HG03469 (cell line): ENCODE measurements around the gene MUTYH.
"Not testable (repeated sequence)": the region's sequence is repeated elsewhere in the genome, so short reads cannot be mapped to it uniquely, and the experiment has no call there.

Experiments
- ATAC-seq: cut with Tn5 transposase; IDR thresholded peaks from one replicate; pipeline ENCODE4 v1.9.1; 2021; ENCODE audit warnings: mild to moderate bottlenecking, moderate library complexity, moderate number of reproducible peaks; ENCODE audit not compliant: unreplicated experiment

The MUTYH gene

DNA sequence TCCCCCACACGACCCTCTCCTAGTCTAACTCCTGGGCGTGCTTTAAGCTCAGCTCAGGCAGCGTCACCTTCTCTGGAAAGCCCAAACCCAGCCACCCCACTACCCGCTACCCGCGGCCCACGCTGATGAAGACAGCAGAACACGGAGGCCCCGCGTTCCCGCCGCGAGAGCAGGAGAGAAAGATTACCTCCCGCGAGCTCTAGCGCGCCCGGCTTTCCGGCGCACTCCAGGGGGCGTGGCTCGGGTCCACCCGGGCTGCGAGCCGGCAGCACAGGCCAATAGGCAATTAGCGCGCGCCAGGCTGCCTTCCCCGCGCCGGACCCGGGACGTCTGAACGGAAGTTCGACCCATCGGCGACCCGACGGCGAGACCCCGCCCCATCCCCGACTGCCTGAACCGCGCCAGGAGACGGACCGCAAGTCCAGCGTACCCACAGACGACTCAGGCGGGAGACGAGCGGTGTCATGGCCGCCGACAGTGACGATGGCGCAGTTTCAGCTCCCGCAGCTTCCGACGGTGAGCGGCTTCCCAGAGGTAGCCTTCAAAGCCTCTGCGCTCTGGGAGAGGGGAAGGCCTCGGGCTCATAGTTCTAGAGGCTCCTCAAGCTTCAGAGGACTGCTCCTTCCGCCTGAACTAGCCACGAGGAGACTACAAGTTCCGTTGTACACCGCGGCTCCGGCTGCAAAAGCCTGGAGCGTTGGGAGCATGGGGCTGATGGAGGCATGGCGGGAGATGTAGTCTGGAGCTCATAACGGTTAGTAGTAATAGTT lies at the start of gene MUTYH, which contains the start of gene TOE1:
Gene MUTYH, minus strand, starts transcription at position 652 of the 770 bp plus-strand sequence. CDS start 5,935 bp downstream, outside the sequence.
Gene TOE1, plus strand, starts transcription at position 382 of the 770 bp plus-strand sequence. Its CDS starts 83 bp downstream, at position 465.
- ATAC-seq = peak; percentile 68

DNA sequence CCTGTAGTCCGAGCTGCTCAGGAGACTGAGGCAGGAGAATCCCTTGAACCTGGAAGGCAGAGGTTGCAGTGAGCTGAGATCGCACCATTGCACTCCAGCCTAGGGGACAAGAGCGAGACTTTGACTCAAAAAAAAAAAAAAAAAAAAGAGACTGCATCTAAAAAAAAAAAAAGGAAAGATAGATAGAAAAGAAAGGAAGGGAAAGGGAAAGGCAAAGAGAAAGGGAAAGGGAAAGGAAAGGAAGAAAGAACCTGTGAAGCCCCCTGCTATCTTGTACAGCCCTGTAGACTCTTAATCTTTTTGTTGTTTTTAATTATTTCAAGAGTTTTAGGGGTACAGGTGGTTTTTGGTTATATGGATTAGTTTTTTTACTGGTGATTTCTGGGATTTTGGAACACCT lies 46.0 kb upstream of the MUTYH start:
- ATAC-seq = no peak

DNA sequence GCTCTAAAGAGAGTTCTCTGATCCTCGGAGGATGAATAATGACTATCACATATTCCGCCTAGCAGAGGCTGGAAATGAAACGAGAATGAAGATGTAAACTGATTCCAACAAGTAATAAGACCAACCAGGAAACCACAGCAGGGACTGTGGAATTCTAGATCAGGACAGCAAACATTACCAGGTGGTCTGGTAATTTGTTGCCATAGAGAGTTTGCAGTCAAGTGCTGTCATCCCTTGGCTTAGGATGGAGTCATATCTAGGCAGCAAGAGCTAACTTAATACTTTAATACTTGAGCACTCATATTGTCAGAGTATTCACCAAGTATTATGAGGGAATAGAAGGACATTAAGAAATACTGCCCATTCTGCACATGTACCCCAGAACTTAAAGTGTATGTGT lies 45.1 kb upstream of the MUTYH start:
- ATAC-seq = no peak

DNA sequence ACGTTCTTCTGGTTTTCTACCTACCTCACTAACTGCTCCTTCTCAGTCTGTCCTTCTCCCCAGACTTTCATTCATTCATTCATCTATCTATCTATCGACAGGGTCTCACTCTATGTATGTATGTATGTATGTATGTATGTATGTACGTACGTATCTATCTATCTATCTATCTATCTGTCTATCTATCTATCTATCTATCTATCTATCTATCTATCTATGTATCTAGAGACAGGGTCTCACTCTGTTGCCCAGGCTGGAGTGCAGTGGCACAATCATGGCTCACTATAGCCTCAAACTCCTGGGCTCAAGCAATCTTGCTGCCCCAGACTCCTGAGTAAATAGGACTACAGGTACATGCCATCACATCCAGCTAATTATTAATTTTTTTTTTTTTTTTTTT lies 44.0 kb upstream of the MUTYH start:
- not testable (repeated sequence) for ATAC-seq

GRCh38 chr1:45383191-45383590 lies 43.0 kb upstream of the MUTYH start:
- ATAC-seq = no peak

- ATAC-seq = no peak
These were observed 41.0 kb upstream of the MUTYH start for GRCh38 chr1:45381243-45381642.

DNA sequence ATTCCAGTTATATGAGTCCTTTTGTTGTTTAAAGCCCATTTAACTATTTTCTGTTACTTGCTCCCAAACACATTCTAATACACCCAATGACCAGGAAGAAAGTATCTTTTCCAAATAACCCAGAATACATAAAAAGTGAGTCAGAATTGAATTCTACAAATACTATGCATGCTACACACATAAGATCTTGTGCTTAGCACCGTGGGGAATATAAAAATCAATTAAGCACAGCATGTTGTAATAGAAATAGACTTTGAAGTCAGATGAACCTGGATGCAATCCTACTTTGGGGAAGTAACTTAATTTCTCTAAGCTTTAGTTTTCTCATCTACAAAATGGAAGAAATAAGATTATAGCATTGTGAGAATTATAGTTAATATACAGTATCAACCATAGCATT lies 40.5 kb upstream of the MUTYH start:
- ATAC-seq = no peak

DNA sequence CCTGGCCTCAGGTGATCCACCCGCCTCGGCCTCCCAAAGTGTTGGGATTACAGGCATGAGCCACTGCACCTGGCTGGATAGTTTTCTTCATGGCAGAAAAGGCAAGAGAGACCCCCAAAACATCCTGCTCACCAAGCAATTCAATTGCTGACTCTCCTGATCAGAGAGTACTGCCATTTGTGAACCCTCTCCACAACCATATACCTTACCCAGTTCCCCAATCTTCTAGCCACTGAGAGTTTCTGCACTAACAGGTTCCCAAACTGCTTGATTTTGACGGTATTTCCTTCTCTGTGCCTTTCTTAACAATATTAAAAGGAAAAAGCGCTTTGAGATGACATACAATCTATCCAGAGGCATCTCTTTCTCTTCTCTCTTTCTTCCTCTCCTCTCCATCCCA lies 39.9 kb upstream of the MUTYH start:
- ATAC-seq = no peak

DNA sequence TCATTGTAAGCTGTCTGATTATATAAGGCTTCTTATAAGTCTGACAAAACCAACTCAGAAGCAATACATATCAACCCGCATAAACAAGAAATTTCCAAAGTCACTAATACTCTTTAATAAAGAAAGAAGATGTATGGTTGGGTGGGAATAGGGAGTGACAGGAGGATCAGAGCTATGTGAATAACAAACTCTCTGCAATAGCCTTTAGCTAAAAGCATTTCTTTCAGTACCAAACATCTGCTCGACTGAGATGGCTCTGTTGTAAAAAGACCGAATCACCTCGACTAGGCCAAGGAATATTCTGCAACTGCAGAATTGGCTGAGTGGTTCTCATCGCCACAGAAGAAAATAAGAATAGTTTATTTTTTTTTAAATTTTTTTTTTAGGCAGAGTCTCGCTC lies 39.3 kb upstream of the MUTYH start:
- ATAC-seq = no peak

GRCh38 chr1:45378184-45378583 lies 37.9 kb upstream of the MUTYH start:
- no peak for ATAC-seq

- ATAC-seq = no peak
These were observed 35.2 kb upstream of the MUTYH start for GRCh38 chr1:45375104-45376090.

GRCh38 chr1:45373573-45373972 lies 33.3 kb upstream of the MUTYH start:
- no peak for ATAC-seq

DNA sequence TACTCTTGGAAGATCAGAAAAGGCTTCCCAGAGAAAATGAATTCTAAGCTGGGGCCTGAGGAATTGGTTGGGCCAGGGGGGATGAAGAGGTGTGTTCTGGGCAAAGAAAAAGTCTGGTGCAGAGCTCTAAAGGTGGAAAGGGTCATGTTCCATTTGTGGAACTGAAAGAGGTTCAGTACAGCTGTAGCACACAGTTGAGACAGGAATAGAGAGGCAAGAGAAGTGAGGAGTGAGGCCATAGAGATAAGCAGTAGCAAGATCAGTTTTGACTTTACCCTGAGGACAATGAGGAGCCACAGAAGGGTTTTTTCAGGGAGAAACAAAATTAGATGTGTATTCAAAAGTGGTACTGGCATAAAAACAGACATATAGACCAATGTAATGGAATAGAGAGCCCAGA lies 30.3 kb upstream of the MUTYH start:
- ATAC-seq = no peak

- no peak for ATAC-seq
These were observed 24.8 kb upstream of the MUTYH start for GRCh38 chr1:45365051-45365450.

- ATAC-seq = no peak
These were observed 24.1 kb upstream of the MUTYH start for GRCh38 chr1:45364294-45364693.

DNA sequence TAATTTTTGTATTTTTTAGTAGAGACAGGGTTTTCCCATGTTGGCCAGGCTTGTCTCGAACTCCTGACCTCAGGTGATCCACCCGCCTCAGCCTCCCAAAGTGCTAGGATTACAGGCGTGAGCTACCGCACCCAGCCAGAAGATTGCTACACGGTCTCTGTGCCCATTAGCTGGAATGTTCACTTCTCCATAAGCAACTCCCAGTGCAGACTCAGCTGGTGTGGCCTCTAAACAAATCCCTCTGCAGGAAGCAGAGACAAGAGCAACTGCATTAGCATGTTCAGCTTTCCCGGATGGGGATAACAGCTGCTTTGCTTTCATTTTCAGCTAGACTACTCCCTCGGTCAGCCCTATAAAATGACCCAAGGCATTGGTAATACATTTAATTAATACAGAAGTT lies 20.7 kb upstream of the MUTYH start:
- ATAC-seq = not testable (repeated sequence)

DNA sequence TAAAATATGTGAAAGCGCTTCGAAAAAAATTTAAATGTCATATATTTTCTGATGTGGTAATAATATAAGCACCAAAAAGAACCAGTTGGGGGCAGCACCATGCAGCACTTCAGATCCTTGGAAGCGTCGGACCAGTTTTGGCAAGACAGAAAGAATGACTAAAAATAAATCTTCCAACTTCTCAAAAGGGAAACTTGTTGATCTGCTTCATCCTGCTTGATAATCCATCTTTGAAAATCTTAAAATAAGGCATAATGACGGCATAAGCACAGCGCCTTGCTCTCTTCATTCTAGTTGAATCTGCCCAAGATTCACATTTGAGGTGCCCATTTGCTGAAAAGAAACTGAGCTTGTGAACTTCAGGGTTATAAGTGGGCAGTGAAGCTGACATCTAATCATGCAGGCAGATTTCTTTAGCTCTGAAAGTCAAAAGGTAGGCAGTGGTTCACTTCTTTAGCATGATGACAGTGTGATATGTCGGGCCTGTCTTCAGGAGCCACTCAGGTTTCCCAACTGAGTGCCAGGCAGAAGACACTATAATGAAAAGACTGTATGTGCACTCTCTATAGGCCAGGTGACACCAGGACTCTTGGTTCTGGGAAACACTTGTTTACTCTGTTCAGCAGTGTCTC lies 19.8 kb upstream of the MUTYH start:
- ATAC-seq = no peak

GRCh38 chr1:45356186-45356585 lies 15.9 kb upstream of the MUTYH start:
- ATAC-seq = no peak

DNA sequence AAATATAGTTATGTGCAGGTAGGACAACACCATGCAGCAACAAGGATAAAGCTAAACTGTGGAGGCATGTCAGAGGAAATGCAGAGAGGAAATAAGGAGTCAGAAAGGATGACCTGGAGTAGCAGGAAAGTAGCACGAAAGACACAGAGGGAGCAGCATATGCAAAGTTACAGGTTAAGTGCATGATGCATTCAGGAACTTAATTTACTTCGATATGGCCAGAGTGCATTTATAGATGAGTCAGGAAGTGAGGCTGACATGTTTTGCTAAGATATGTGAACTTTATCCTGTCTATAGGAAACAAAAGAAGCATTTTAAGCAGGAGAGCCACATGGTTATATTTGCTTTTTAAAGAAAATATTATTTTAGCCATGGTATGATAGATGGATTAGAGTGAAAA lies 15.4 kb upstream of the MUTYH start:
- no peak for ATAC-seq

DNA sequence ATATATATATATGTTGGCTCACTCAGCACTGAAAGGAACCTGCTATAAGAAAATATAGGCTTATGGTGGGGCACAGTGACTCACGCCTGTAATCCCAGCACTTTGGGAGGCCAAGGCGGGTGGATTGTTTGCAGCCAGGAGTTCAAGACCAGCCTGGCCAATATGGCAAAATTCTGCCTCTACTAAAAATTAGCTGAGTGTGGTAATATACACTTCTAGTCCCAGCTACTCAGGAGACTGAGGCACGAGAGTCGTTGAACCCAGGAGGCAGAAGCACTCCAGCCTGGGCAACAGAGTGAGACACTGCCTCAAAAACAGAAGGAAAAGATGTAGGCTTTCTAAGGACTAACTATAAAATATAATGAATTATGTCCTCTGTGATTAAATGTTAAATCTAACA lies 14.6 kb upstream of the MUTYH start:
- ATAC-seq = no peak

DNA sequence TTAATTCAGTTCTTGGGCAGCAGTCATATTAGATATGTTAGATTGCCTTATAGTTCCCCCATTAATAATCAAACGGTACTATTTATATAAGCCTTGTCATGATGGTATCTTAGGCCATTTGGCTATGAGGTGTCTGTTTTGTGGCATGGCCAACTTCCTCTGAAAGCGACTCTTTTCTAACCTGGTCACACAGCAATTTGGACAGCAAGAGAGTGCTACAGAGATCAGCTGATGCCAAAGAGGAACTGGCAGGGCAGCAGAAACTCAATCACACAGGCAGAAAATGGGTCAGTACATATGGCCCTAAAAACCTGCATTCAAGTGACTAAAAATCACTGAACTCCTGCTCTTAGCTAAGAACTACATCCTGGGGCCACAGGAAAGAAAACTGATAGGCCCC lies 13.4 kb upstream of the MUTYH start:
- ATAC-seq = no peak
